Osteoblast (primary cell): Measurements from ENCODE around the gene ANKRD53. TPM values are rescaled to one million over a fixed set of nuclear protein-coding genes. Genes with fewer than 3 reads are reported as not detected.

Source experiments
- DNase-seq: peaks from one replicate; pipeline ENCODE4 v3.0.0; 2011; ENCODE audit warnings: low spot score, mixed read lengths; ENCODE audit not compliant: insufficient read length; ENCODE audit errors: missing footprints
- H2AFZ ChIP-seq: 2 replicates; pipeline ENCODE4 v1.6.0; 2011; ENCODE audit warnings: mild to moderate bottlenecking, low read length
- H3K27ac ChIP-seq: 2 replicates; pipeline ENCODE4 v1.5.1; 2011; ENCODE audit warnings: mild to moderate bottlenecking, low read depth, low read length, moderate library complexity
- H3K27me3 ChIP-seq: 2 replicates; pipeline ENCODE4 v1.6.0; 2012; ENCODE audit warnings: mild to moderate bottlenecking, control low read depth, inconsistent platforms, low read length, moderate library complexity; ENCODE audit not compliant: insufficient read depth
- H3K36me3 ChIP-seq: 2 replicates; pipeline ENCODE4 v1.5.1; 2011; ENCODE audit warnings: mild to moderate bottlenecking, low read length, control low read depth, moderate library complexity; ENCODE audit not compliant: insufficient read depth
- H3K4me1 ChIP-seq: 2 replicates; pipeline ENCODE4 v1.5.1; 2011; ENCODE audit warnings: mild to moderate bottlenecking, low read length, control low read depth, moderate library complexity; ENCODE audit not compliant: insufficient read depth
- H3K4me2 ChIP-seq: 2 replicates; pipeline ENCODE4 v1.6.0; 2011; ENCODE audit warnings: mild to moderate bottlenecking, low read length; ENCODE audit not compliant: insufficient read depth
- H3K4me3 ChIP-seq: fragments of 200-600 bp; sonication (generic); 3 replicates; pipeline ENCODE4 v1.5.1; 2012; ENCODE audit warnings: mild to moderate bottlenecking, low read length, inconsistent platforms; ENCODE audit not compliant: insufficient read depth
- H3K79me2 ChIP-seq: 2 replicates; pipeline ENCODE4 v1.6.0; 2012; ENCODE audit warnings: mild to moderate bottlenecking, low read length, control low read depth, inconsistent platforms; ENCODE audit not compliant: insufficient read depth
- H3K9me3 ChIP-seq: 2 replicates; pipeline ENCODE4 v1.5.1; 2011; ENCODE audit warnings: low read depth, low read length, control low read depth
- H4K20me1 ChIP-seq: 2 replicates; pipeline ENCODE4 v1.6.0; 2012; ENCODE audit warnings: mild to moderate bottlenecking, low read length, control low read depth; ENCODE audit not compliant: insufficient read depth
- CTCF ChIP-seq: IDR thresholded peaks from 2 replicates; pipeline ENCODE4 v1.5.1; 2011; ENCODE audit warnings: mild to moderate bottlenecking, low read depth, low read length, moderate library complexity; ENCODE audit errors: extremely low read depth
- total RNA-seq: library from RNA; depleted of rRNA; stranded (reverse); fragments of >200 nt; gene quantifications from 2 replicates; pipeline ENCODE4 v1.2.3, GENCODE V29; 2012

The ANKRD53 gene
- total RNA-seq, 1 donor, result 1.1 TPM

- Histone ChIP-seq H3K36me3 (no peaks in the 10 kb centered on the region), H3K9me3 (no peaks in the 10 kb centered on the region), H3K4me2 (peak overlapping the region; percentile 79), H3K79me2 (no peaks in the 10 kb centered on the region), H3K4me3 (no peak overlapping the region), H3K27ac (no peak overlapping the region), H4K20me1 (peaks cover 7% of the 10 kb centered on the region), H2AFZ (no peak overlapping the region), H3K27me3 (no peaks in the 10 kb centered on the region), H3K4me1 (peaks cover 19% of the 10 kb centered on the region)
- peak; percentile 88 for DNase-seq
- TF ChIP-seq CTCF, result peak; percentile 82
Observed at GRCh38 chr2:70946832-70947442, 31.5 kb upstream of the ANKRD53 start.

- H2AFZ ChIP-seq, result peak overlapping the region; percentile 84
- DNase-seq, result peak; percentile 73
- no peaks in the 10 kb centered on the region for H3K9me3 ChIP-seq
- peak overlapping the region; percentile 62 for H3K4me3 ChIP-seq
- peak overlapping the region; percentile 79 for H3K4me2 ChIP-seq
- peak overlapping the region; percentile 59 for H3K27ac ChIP-seq
- H3K79me2 ChIP-seq, result no peaks in the 10 kb centered on the region
- peaks cover 19% of the 10 kb centered on the region for H3K4me1 ChIP-seq
- peaks cover 7% of the 10 kb centered on the region for H4K20me1 ChIP-seq
- no peaks in the 10 kb centered on the region for H3K27me3 ChIP-seq
- no peak for TF ChIP-seq CTCF
- no peaks in the 10 kb centered on the region for H3K36me3 ChIP-seq
Observed at GRCh38 chr2:70947556-70948184, 30.8 kb upstream of the ANKRD53 start.

GRCh38 chr2:70948337-70949003 lies 30.0 kb upstream of the ANKRD53 start:
- Histone ChIP-seq H3K4me3 (peak overlapping the region; percentile 62), H4K20me1 (peaks cover 7% of the 10 kb centered on the region), H3K79me2 (no peaks in the 10 kb centered on the region), H3K4me1 (peaks cover 19% of the 10 kb centered on the region), H2AFZ (peak overlapping the region; percentile 84), H3K36me3 (no peaks in the 10 kb centered on the region), H3K9me3 (no peaks in the 10 kb centered on the region), H3K4me2 (peak overlapping the region; percentile 79), H3K27ac (peak overlapping the region; percentile 59), H3K27me3 (no peaks in the 10 kb centered on the region)
- peak; percentile 95 for DNase-seq
- TF ChIP-seq CTCF, result peak; percentile 87

- no peaks in the 10 kb centered on the region for H3K9me3 ChIP-seq
- H4K20me1 ChIP-seq, result peaks cover 7% of the 10 kb centered on the region
- H3K79me2 ChIP-seq, result no peaks in the 10 kb centered on the region
- no peak overlapping the region for H3K27ac ChIP-seq
- H3K4me2 ChIP-seq, result no peak overlapping the region
- H3K4me1 ChIP-seq, result peaks cover 19% of the 10 kb centered on the region
- no peak overlapping the region for H2AFZ ChIP-seq
- no peaks in the 10 kb centered on the region for H3K27me3 ChIP-seq
- no peak for TF ChIP-seq CTCF
- no peak overlapping the region for H3K4me3 ChIP-seq
- no peak for DNase-seq
- no peaks in the 10 kb centered on the region for H3K36me3 ChIP-seq
Observed at GRCh38 chr2:70949086-70949485, 29.3 kb upstream of the ANKRD53 start.
